Lower lobe of right lung (tissue), 2 donors: Measurements from ENCODE around the gene ZNF474. TPM values are rescaled to one million over a fixed set of nuclear protein-coding genes. Genes with fewer than 3 reads are reported as not detected.

ENCODE experiments used
- ATAC-seq, 2 donors: fragments of 200-7000 bp; cut with Tn5 transposase; one replicate each; pipeline ENCODE4 v1.9.1; 2020 to 2022; ENCODE audit warnings: mild to moderate bottlenecking in 2 of 2, moderate library complexity in 2 of 2
- DNase-seq: peaks from one replicate; pipeline ENCODE4 v3.0.0-alpha.2; 2020
- H3K27ac ChIP-seq: fragments of 200-600 bp; one replicate; pipeline ENCODE4 v1.8.0; 2022
- H3K27me3 ChIP-seq: fragments of 200-600 bp; one replicate; pipeline ENCODE4 v1.8.0; 2022; ENCODE audit warnings: low read depth
- H3K36me3 ChIP-seq: fragments of 200-600 bp; one replicate; pipeline ENCODE4 v1.8.0; 2022; ENCODE audit warnings: mild to moderate bottlenecking
- H3K4me1 ChIP-seq: fragments of 200-600 bp; one replicate; pipeline ENCODE4 v1.8.0; 2022
- H3K4me3 ChIP-seq: fragments of 200-600 bp; one replicate; pipeline ENCODE4 v1.8.0; 2022; ENCODE audit warnings: mild to moderate bottlenecking
- H3K9me3 ChIP-seq: fragments of 200-600 bp; one replicate; pipeline ENCODE4 v1.8.0; 2022
- intact Hi-C: fragments of 100-400 bp; cut with DNase I; formaldehyde crosslinking; loops from one replicate; pipeline ENCODE4 v1.11.0; 2022
- total RNA-seq: library from RNA; stranded (reverse); fragmentation: NEBNext Ultra II Directional; extraction: Animal tissue kit (Norgen Biotek cat#: 25700); gene quantifications from one replicate; pipeline ENCODE4 v1.2.1, GENCODE V29; 2021
- TF ChIP-seq, protein P1 (sequence below): fragments of 200-600 bp; IDR thresholded peaks from one replicate; pipeline ENCODE4 v1.8.0; 2022; ENCODE audit warnings: antibody characterized with exemption, mild to moderate bottlenecking
- donor health status: DM: no; HTN: yes; CAD: no; lungs with severe emphysema.

ZNF474 gene
- total RNA-seq, 1 donor from 2014 or later, result 2.2 TPM

DNA sequence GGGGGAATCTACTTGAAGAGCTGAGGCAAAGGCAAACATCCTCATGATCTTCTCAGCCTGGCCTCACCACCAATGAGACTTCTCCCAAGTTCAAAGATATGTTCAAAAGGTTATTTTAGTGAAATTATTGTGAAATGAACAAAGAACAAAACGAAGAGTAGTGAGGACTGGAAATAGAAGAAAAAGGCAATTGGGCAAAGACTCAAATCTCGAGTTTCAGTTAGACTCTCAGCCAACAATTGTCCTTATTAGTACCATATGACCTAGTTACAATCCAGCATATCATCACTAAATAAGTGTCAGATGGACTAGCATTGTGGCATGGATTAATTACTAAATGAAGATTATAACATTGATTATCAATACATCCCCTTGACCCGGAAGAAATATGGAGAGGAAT lies 9.0 kb downstream of the ZNF474 start:
- TF ChIP-seq, protein P1, sequence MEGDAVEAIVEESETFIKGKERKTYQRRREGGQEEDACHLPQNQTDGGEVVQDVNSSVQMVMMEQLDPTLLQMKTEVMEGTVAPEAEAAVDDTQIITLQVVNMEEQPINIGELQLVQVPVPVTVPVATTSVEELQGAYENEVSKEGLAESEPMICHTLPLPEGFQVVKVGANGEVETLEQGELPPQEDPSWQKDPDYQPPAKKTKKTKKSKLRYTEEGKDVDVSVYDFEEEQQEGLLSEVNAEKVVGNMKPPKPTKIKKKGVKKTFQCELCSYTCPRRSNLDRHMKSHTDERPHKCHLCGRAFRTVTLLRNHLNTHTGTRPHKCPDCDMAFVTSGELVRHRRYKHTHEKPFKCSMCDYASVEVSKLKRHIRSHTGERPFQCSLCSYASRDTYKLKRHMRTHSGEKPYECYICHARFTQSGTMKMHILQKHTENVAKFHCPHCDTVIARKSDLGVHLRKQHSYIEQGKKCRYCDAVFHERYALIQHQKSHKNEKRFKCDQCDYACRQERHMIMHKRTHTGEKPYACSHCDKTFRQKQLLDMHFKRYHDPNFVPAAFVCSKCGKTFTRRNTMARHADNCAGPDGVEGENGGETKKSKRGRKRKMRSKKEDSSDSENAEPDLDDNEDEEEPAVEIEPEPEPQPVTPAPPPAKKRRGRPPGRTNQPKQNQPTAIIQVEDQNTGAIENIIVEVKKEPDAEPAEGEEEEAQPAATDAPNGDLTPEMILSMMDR, result no peak
- no peaks in the 10 kb centered on the region for H3K9me3 ChIP-seq

DNA sequence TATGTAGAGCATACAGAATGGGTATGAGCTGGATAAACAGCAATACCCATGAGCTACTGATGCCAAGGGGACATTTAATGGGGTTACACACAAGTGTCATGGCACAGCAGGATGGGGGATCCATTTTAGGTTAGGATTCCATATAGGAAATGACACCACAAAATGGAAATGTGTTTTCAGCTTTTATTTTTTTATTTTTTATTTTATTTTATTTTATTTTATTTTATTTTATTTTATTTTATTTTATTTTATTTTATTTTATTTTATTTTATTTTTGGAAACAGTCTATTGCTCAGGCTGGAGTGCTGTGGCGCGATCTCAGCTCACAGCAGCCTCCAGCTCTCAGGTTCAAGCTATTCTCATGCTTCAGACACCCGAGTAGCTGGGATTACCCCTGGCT lies 11.6 kb downstream of the ZNF474 start:
- Histone ChIP-seq H3K4me1 (no peaks in the 10 kb centered on the region), H3K4me3 (no peak overlapping the region), H3K36me3 (no peaks in the 10 kb centered on the region), H3K9me3 (no peaks in the 10 kb centered on the region), H3K27me3 (no peaks in the 10 kb centered on the region), H3K27ac (no peak overlapping the region)
- no peak for ATAC-seq
- intact Hi-C loops, result no loop called here
- TF ChIP-seq, protein P1, result no peak
- DNase-seq, result no peak

More for the DNA sequence above, 9.0 kb downstream of the ZNF474 start:
- H3K4me3 ChIP-seq, result no peak overlapping the region
- intact Hi-C loops, result no loop called here
- DNase-seq (no peak), ATAC-seq (no peak)
- no peaks in the 10 kb centered on the region for H3K4me1 ChIP-seq
- no peak overlapping the region for H3K27ac ChIP-seq
- H3K27me3 ChIP-seq, result no peaks in the 10 kb centered on the region
- H3K36me3 ChIP-seq, result no peaks in the 10 kb centered on the region

DNA sequence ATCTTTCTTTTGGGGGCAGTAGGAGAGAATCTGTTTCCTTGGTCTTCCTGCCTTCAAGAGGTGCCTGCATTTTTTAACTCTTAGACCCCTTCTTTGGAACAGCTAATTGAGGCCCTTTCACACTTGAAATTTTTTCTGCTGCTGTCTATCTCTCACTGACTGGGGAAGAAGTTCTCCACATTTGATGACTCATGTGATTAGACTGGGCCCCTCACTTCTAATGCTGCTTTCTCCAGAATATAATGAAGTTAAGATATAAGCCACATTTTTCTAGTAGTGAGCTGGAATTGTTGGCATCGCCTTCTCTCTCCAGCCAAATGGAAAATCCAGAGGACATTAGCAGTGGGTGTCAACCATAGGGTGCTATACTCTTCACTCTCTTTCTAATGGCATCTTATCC lies 12.4 kb downstream of the ZNF474 start:
- DNase-seq (no peak), ATAC-seq (no peak)
- no peaks in the 10 kb centered on the region for H3K36me3 ChIP-seq
- H3K4me3 ChIP-seq, result no peak overlapping the region
- TF ChIP-seq, protein P1, result no peak
- H3K9me3 ChIP-seq, result no peaks in the 10 kb centered on the region
- H3K27ac ChIP-seq, result no peak overlapping the region
- intact Hi-C loops, result no loop called here
- H3K27me3 ChIP-seq, result no peaks in the 10 kb centered on the region
- H3K4me1 ChIP-seq, result no peaks in the 10 kb centered on the region

DNA sequence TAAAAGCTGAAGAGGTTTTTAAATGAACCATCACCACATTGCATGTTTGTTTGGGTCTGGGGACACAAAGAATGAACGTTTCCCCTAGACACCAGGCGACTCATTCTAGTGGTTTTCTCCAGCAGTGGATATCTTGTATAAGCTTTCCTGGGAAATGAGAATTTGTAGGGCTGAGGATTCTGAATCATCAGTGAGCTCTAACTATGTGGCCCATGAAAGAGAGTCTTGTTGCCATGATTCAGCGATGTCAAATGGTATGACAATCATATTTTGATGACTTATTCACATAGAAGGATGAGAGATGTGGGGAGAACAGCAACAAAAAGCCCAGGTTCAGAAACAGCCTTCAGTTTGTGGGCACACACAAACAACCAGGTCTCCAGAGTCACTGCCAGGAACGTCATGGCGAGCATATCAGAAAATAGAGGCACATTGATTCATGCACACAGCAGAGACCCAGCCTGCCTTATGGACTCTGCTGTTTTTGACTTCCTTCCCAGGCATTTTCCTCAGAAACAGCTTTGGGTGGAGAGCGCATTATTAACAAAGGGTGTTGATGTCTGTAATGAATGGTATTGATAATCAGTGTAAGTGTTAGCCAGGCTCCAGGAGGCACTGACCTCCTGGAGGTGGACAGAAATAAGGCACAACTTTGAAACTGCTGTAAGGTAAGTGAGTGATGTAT lies 13.3 kb downstream of the ZNF474 start:
- TF ChIP-seq, protein P1, result no peak
- Histone ChIP-seq H3K9me3 (no peaks in the 10 kb centered on the region), H3K4me1 (no peaks in the 10 kb centered on the region), H3K27ac (no peak overlapping the region), H3K4me3 (no peak overlapping the region), H3K36me3 (no peaks in the 10 kb centered on the region), H3K27me3 (no peaks in the 10 kb centered on the region)
- no peak for ATAC-seq
- DNase-seq, result no peak
- intact Hi-C loops, result no loop called here

DNA sequence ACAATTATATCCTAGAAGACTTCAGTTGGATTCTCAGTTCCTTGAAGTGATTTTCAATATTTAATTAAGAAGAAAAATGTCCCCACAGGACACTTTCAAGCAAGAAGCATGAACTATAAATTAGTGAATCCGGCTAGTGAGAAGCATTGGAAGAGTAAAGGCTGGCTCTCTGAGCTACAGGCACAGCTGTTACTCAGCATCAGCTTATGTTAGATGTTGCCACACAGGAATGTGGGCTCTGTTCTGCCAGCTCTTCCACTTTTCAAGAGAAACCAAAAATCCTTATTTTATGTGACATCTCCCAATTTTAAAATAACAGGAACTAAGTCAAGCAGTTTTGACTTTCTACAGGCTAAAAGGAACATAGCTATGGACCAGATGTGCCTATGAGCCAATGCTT lies 14.9 kb downstream of the ZNF474 start:
- ATAC-seq (no peak), DNase-seq (no peak)
- Histone ChIP-seq H3K27me3 (no peaks in the 10 kb centered on the region), H3K27ac (no peak overlapping the region), H3K36me3 (no peaks in the 10 kb centered on the region), H3K9me3 (no peaks in the 10 kb centered on the region), H3K4me3 (no peak overlapping the region), H3K4me1 (no peaks in the 10 kb centered on the region)
- intact Hi-C loops, result no loop called here
- TF ChIP-seq, protein P1, result no peak
